GM19468 (cell line): ENCODE measurements around the gene CACNA2D3.

Experiments
- ATAC-seq: cut with Tn5 transposase; IDR thresholded peaks from one replicate; pipeline ENCODE4 v1.9.1; 2021; ENCODE audit warnings: mild to moderate bottlenecking, moderate library complexity, moderate number of reproducible peaks; ENCODE audit not compliant: unreplicated experiment; ENCODE audit errors: extremely low read depth

Gene CACNA2D3

DNA sequence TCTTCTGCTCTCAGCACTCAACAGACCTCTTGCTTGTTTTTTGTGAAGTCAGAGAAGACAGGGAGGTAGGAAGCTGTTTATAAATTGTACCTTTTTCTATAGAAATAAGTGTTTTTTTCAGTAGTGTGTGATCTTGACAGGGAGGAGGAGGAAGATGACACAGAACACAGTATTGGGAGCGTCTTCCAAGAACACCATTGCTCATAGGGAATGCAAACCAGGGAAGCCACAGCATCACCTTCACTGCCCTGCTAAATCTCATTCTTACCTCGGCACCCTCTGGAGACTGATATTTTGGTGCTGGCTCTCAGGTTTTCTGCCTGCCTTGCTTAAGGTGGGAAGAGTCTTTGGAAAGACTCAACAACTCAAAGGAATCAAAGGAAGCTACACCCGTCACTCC is 636.1 kb downstream of the CACNA2D3 start:
- no peak for ATAC-seq

DNA sequence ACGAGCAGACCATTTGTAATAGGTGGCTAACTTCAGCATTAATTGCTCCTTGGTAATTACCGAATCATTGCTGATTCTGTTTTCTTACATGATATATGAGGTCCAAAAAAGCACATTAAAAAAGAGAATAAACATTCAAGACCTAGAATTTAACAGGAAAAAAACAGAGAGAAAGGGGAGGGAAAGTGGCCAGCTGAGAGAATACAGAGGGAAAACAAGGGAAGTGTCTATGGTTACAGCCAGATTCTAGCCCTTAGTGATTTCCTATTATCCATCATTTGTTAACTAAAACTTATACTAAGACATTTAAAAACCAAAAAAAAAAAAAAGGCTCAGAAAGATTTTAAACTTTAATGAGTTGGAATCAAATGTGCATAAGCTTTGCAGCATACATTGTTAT is 636.8 kb downstream of the CACNA2D3 start:
- no peak for ATAC-seq

DNA sequence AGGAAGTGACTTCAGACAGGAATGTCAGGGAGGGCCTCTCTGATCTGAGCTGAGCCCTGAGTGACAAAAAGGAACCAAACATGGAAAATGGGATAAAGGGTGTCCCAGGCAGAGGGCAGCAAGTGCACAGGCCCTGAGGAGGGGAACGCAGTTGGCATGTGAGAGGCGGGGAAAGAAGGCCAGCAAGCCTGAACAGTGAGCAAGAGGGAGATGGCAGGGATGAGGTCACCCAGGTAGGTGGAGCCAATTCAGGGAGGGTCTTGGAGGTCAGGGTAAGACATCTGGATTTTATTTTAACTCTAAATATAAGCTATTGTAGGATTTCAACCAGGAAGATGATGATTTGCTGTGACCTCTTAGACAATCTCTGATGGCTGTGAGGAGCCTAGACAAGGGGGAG is 637.8 kb downstream of the CACNA2D3 start:
- ATAC-seq: no peak

DNA sequence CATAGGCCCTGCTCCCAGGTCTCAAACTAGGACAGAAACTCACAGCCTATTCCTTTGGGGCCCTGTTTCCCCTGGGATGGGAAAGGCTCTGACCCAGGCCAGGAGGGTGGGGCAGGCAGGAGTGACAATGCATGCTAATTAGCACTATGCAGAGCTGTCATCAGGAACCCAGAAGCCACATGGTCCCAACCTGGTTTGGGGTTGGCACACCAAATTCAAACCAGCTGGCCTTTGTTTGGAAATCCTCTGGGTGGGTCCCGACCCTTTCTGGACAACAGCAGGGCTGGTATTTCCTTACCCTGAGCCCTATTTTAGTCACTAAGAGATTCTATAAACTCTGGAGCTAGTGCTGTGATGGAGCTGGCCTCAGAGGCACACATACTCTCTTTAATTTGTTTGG is 639.3 kb downstream of the CACNA2D3 start:
- no peak for ATAC-seq

DNA sequence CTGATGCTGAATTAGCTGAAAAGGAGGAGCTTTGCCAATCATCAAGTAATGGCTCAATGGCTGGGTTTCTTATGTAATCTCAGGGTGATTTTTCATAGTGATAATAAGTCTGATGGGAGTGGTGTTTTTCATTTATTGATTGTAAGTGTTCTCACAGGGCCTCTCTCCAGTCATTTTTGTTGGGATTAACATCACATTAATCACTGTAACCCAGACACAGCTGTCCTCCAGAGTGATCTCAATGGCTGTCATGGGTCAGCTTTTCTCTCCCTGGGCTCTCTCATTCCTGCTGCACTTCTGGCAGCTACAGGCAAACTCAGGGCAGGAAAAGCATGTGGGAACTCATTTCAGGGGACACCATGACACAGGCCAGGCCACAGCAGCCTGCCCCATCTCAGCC is 642.6 kb downstream of the CACNA2D3 start:
- no peak for ATAC-seq

DNA sequence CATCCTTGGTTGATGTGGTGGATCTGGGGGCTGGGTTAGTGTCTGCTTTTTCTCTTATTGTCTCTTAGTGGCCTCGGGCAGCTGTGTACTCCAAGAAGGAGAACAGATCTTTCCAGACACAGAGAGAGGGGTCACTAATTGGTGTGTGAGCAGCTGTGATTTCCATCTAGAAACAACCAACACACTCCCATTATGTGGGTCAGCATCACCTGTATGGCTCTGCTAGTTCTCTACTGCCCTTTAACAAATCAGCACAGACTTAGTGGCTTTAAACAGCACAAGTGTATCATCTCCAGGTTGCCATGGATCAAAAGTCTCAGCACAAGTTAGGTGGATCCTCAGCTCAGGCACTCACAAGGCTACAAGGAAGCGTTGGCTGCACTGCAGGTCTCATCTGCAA is 648.7 kb downstream of the CACNA2D3 start:
- no peak for ATAC-seq

DNA sequence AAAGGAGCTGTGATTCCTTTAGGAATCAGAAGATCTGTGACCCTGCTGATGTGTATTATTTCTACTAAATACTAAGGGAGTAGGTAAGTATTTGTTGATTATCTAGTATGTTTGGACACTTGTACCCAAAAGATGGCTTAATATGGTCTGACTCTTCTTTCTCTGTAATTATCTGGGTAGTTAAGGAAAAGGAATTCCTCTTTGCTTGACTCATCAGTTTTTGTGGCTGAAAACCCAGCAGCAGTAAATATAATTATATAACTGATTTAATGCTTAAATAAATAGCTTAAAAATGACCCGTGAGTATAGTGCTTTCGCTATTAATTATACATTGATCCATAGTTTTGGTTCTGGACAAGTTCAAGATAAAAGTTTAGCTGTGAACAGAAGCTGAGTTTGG is 649.7 kb downstream of the CACNA2D3 start:
- no peak for ATAC-seq

DNA sequence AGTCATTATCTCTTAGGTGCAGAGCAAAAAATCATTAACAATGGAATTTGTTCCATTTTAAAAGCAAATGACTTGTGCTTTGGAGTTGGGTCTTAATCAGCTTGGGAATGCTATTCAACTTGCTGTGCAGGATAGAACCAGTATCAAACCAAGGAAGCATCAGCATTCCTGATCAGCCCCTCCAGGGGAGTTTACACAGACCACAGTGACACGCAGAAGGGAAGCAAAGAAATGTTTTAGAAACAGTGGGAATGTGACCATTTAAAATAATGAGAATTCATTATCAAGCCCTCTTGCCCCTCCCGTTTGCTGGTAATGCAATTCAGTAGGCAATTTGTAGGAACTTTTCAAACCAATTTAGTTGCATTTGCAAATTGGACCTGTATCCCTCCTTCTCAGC is 650.4 kb downstream of the CACNA2D3 start:
- no peak for ATAC-seq

DNA sequence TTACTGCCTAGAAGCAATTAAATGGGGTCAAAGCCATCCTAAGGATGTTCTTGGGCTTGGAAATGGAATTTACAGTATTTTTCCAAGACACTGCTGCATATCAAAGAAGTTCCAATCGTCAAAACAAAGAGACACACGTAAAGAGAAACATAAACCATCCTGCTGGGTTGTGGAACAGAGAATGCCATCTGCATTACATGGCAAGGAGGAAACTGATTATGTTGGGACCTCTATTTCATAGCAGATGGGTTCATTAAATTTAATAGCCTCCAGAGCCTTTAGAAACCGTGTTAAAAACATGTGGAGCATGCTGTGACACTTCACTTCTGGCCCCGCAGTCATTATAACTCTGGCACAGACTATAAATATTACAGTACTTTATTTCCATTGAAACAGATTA is 650.9 kb downstream of the CACNA2D3 start:
- ATAC-seq: no peak

DNA sequence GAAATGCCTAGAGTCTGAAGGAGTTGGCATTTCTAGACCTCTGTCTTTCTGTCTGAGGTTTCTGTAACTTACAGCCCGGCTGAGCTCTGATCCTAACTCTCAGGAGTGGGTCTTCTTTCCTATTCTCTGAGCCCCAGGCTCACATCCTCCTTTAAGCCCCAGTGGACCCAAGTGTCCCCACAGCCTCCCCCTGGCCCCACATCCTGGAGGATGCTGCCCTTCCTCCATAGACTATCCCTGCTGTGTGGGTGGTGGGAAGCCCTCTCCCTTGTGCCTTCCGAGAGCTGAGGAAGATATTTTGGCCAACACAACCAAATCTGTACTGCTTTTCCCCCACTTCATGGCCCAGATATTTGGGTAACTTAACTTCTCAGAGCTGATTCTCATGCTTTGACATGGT is 654.2 kb downstream of the CACNA2D3 start:
- no peak for ATAC-seq

DNA sequence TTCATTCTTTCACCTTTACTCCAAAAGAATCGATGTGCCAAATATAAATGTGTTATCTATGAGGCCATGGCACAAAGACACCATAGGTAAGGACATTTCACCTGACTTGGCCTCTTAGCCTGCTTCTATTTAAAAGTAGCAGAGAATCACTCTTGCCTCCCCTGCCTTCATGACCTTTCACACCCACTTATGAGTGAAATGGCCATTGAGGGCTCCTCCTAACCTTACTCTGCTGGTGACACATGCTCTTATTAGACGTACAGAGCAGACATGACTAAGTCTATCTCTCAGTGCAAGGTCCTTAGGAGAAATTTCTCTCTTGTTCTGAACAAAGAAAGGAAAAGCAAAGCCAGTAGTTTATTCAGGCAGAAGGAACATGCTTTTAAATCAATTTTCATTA is 654.8 kb downstream of the CACNA2D3 start:
- no peak for ATAC-seq

DNA sequence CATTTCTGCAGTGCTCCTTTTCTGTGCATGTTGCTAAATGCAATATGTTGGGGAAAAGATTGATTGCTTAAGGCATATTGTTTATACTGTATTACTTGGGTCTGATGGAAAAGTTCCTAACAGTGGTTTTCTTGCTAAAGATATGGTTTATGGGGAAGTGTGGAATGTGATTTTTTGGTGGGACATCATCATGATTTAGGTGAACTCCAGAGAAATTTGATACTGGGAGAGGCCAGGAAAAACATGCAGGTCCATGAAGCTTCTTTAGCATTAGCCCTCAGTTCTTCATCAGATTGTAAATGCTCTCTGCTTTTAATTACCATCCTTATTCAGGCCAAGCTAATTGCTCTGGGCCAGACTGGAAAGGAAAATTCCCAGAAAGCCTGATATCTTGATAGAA is 658.0 kb downstream of the CACNA2D3 start:
- ATAC-seq: no peak

DNA sequence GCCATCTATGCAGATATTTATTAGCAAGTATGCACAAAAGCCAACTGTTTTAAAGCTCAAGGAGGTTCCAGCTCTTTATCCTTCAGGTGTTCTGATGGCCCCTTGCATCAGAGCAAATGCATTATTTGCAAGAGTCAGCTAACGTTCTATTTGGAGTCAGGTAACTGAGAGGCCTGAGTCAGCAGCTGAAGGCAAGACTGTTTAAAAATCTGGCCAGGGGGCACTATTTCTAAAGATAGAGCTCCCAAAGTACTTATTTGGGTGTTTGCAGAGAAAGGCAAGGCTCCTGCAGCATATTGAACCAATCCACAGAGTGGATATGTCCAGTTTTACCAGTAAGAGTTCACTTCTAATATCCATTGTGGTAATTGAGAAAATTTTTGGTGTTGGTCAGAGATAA is 659.4 kb downstream of the CACNA2D3 start:
- ATAC-seq: no peak

DNA sequence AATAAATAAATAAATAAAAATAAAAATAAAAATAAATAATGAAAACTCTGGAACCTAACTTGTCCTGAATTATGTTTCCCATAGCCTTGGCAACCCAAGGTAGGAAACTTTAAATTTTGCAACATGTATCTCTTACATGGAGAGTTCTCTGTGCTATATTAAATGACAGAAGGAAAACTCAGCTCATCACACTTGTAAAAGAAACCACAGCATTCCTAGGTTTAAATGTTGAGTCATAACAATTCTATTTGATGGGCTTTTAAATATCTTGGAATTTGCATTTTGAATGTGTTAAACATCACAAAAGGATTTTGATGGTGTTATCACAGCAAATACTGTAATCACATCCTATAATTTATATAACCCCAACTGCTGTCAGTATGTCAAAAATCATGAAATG is 661.3 kb downstream of the CACNA2D3 start:
- no peak for ATAC-seq

DNA sequence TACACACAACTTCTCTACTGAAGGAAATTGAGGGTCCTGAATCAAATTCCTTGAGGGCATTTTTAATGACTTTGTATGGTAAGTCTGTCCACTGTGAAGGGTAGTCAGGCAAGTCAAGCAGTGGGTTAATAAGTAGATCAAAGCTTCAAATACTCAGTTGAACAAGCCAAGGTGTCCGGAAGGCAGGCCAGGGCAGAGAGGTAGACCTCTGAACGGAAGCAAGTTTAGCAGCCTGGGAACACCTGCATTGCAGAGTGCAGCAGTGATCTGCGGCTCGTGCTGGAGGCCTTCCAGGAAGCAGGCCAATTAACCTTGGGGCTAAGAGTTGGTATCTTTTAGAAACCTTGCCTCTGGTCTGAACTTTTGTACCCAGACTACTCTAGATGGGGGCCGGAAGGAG is 661.7 kb downstream of the CACNA2D3 start:
- no peak for ATAC-seq

DNA sequence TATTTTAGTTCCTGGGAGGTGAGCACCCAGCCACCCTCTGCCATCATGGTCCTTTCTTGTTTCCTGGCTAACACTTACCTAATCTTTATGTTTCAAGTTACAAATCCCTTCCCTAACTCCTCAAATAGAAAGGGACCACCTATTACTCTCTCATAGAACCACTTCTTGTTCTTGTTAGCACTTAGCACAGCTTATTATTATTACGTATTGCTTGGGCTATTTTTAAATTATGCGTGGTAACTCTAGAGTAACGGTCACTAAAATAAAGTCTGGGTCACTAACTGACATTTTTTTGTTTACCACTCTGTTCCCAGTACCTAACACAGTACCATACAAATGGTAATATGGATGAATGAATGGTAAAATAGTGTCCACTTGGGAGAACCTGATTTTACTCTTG is 663.6 kb downstream of the CACNA2D3 start:
- no peak for ATAC-seq

DNA sequence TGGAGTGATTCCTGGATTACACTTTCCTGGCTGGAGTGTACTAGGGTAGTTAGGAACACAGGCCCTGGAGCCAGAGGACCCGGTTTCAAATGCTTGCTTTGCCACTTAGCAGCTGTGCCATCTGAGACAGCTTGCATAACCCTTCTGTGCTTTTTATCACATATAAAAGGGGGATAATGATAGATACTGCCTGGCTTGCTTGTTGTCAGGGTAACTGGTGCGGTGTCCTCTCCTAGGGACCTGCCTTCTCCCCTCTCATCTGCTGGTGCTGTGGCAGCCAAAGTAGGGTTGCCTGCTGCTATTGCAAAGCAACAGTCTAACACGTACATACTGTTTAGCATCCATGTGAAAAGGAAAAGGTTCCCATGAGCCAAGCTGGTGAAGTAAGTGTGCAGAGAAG is 667.7 kb downstream of the CACNA2D3 start:
- ATAC-seq: no peak

DNA sequence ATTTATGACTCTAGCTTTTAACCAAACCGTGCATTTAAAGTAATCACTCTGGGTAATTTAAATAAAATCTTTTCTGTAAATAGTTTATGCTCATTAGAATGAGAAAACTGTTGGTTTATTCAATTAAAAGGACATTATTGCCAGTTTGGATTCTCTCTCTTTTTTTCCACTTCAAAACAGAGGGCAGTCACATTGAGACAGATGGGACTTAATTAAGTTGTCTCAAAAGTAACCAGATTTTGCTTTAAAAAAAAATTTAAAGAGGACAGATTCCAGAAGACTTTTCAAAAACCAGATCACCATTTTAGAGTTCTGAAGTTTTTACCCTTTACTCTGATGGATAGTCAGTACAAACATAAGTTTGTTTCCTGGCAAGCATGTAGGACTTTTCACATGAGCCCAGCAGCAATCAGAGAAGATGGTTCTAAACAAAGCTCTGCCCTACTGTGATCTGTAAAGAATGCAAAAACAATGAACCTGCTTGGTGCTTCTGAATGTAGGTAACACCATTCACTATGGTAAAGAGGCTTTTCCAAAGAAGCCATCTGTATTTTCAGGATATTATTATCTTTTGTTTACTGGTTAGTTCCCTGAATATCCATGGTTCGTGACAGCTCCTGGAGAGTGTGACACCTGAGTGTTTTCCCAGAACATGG is 669.3 kb downstream of the CACNA2D3 start:
- no peak for ATAC-seq

DNA sequence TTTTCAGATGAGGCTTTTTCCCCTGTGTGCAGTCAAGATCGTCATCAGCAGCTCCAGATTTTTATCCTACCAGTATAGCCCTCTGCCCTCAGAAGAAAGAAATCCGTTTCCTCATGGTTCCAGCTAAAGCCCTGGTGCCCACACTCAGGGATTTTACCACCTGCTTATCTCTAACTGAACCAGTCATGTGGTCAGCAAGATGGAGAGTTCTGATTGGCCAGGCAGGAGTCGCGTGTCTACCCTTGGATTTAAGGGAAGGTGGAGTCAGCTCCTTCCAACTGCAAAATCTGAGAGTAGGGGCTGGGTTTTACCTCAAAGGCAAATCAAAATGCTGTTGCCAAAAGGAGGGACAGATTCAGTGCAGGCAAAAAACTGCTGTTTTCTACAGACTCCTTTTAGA is 670.2 kb downstream of the CACNA2D3 start:
- ATAC-seq: no peak

DNA sequence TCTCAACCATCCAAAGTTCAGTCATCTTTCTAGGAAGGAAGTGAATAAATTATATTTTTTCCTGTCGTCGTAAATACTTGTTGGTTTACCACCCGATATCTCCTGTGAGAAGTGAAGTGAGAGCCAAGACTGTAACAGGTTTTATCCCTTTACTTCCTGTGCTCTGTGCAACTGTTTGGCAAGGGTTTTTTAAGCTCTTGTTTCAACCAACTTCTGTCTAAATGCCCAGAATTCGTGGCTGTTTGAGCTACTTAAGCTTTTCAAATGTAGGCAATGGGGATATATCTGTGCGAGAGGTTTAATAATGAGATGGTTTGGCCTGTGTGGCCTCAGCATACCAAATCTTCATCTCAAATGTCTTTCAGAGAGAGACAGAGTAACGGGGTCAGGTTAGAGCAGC is 670.8 kb downstream of the CACNA2D3 start:
- no peak for ATAC-seq

DNA sequence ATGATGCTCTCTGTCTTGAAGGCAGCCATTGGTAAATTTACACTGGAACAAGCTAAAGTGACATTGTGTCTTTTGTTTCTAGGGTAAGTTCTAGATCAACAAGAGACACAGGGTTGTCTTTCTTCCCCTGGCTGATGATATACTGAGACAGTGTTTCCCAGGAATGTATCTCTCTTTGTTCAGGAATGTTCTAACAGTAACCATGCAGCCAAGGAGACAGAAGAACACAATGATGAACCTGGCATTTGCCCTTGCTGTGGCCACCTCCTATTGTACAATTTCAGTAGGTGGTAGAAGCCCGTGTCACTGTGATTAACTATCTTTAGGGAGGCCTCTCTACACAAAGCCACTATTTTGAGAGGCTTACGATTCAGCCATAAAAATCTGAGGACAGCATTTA is 674.8 kb downstream of the CACNA2D3 start:
- no peak for ATAC-seq

DNA sequence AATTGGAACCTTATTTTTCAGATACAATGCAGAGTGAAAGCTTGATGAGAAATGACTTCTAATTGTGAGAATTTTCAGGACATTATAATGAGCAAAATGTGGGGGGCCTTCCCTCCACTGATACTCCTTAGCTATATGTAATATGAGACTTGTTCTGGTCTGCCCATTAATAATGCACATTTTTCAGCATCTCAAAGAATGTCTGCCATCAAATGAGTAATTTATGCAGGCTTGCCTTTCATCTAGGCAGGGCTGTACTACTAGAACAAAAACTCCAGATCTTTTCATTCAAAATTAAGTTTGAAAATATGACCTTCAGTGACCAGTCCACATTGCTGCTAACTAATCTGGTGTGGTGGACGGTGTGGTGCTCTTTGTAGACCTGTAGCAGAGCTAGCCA is 678.1 kb downstream of the CACNA2D3 start:
- ATAC-seq: no peak

DNA sequence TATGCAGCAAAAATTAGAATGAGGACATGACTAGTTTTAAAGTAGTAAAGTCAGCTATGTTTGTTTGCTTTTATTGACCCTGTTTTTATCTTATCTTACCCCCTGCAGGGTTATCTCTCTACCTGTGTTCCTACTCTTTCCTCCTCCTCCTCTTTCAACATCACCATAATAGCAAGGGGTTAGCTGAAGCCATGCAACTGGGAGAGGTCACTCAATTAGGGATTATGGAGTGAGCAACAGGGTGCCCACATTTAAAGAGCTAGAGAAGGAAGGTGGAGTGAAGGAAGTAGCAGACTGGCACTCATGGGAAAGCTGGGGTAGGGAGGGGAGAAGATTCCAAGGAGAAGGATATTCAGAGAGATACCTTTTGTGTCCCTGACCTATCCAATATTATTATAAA is 679.6 kb downstream of the CACNA2D3 start:
- ATAC-seq: no peak
